ENCODE results near the gene TST.

TST gene

GRCh38 chr22:36981247-36981775 lies 37.9 kb downstream of the TST start:
- no peak for DNase-seq

- no peak for DNase-seq
Observed at GRCh38 chr22:36979016-36979910, 40.0 kb downstream of the TST start.

- DNase-seq, result peak; percentile 91
Observed at GRCh38 chr22:36977947-36978660, 41.1 kb downstream of the TST start.

GRCh38 chr22:36977401-36977861 lies 41.8 kb downstream of the TST start:
- peak; percentile 74 for DNase-seq

GRCh38 chr22:36976606-36977005 lies 42.6 kb downstream of the TST start:
- no peak for DNase-seq

GRCh38 chr22:36971341-36972125 lies 47.7 kb downstream of the TST start:
- DNase-seq, result no peak

GRCh38 chr22:36968249-36968964 lies 50.8 kb downstream of the TST start:
- DNase-seq, result no peak

- no peak for DNase-seq
Observed at GRCh38 chr22:36966851-36967540, 52.3 kb downstream of the TST start.

- DNase-seq, result no peak
Observed at GRCh38 chr22:36965696-36966095, 53.6 kb downstream of the TST start.

- DNase-seq, result no peak
Observed at GRCh38 chr22:36964106-36964505, 55.1 kb downstream of the TST start.

GRCh38 chr22:36963302-36963701 lies 55.9 kb downstream of the TST start:
- DNase-seq, result no peak

GRCh38 chr22:36961626-36962025 lies 57.6 kb downstream of the TST start:
- DNase-seq, result no peak

Measured in T-helper 9 cell (primary cell).